Smooth muscle cell (in vitro differentiated cells): ENCODE data around the gene PHLDB2. TPM values are rescaled to one million over a fixed set of nuclear protein-coding genes. Genes with fewer than 3 reads are reported as not detected.

Experiments used
- DNase-seq: peaks from one replicate; lab custom pipeline; 2025; ENCODE audit not compliant: unreplicated experiment; lab: John Stamatoyannopoulos, UW
- H2AFZ ChIP-seq: fragments of 200-600 bp; sonication (generic); 2 replicates; pipeline ENCODE4 v1.6.0; 2016; ENCODE audit warnings: antibody characterized with exemption, low read depth, mild to moderate bottlenecking
- H3F3A ChIP-seq: fragments of 200-600 bp; sonication (generic); 2 replicates; pipeline ENCODE4 v1.6.0; 2017; ENCODE audit warnings: antibody characterized with exemption, low read depth
- H3K27ac ChIP-seq: fragments of 200-600 bp; sonication (generic); 2 replicates; pipeline ENCODE4 v1.5.1; 2016; ENCODE audit warnings: low read depth, mild to moderate bottlenecking
- H3K27me3 ChIP-seq: fragments of 200-600 bp; sonication (generic); 2 replicates; pipeline ENCODE4 v1.6.1; 2016; ENCODE audit warnings: low read depth, mild to moderate bottlenecking
- H3K36me3 ChIP-seq: fragments of 200-600 bp; sonication (generic); 2 replicates; pipeline ENCODE4 v1.5.1; 2016; ENCODE audit warnings: low read depth
- H3K4me1 ChIP-seq: fragments of 200-600 bp; sonication (generic); 2 replicates; pipeline ENCODE4 v1.5.1; 2016; ENCODE audit warnings: low read depth
- H3K4me2 ChIP-seq: fragments of 200-600 bp; sonication (generic); 2 replicates; pipeline ENCODE4 v1.6.0; 2016; ENCODE audit warnings: mild to moderate bottlenecking
- H3K4me3 ChIP-seq: fragments of 200-600 bp; sonication (generic); 2 replicates; pipeline ENCODE4 v1.5.1; 2016; ENCODE audit warnings: mild to moderate bottlenecking
- H3K79me2 ChIP-seq: fragments of 200-600 bp; sonication (generic); 2 replicates; pipeline ENCODE4 v1.6.0; 2016; ENCODE audit warnings: low read depth, mild to moderate bottlenecking
- H3K9ac ChIP-seq: fragments of 200-600 bp; sonication (generic); 2 replicates; pipeline ENCODE4 v1.6.0; 2016; ENCODE audit warnings: low read depth
- H3K9me3 ChIP-seq: fragments of 200-600 bp; sonication (generic); replicated peaks from 2 replicates; pipeline ENCODE4 v1.5.1; 2016; ENCODE audit warnings: low read depth
- H4K20me1 ChIP-seq: fragments of 200-600 bp; sonication (generic); 2 replicates; pipeline ENCODE4 v1.6.0; 2016; ENCODE audit warnings: low read depth
- CTCF ChIP-seq: fragments of 200-600 bp; sonication (generic); IDR thresholded peaks from 2 replicates; pipeline ENCODE4 v1.5.1; 2017; ENCODE audit warnings: borderline replicate concordance, mild to moderate bottlenecking, antibody characterized with exemption; ENCODE audit not compliant: insufficient read depth, poor library complexity, severe bottlenecking
- WGBS: methylation state at CpG from one replicate; pipeline ENCODE4 v1.1.7; 2016; ENCODE audit warnings: low lambda C conversion rate; 5-methylcytosine and 5-hydroxymethylcytosine counted together
- polyA plus RNA-seq: library from polyadenylated mRNA; unstranded; fragments of >200 nt; fragmentation: Nextera tagmentation; extraction: Ambion mirVana; gene quantifications from 2 replicates; pipeline ENCODE4 v1.2.1, GENCODE V29; 2016
- total RNA-seq: library from RNA; depleted of rRNA; stranded (reverse); fragments of >200 nt; gene quantifications from 2 replicates; pipeline ENCODE4 v1.2.3, GENCODE V29; 2014

PHLDB2 gene
- total and polyA plus RNA-seq, 2 experiments from 2014 or later: 40.5 to 79.7 TPM

GRCh38 chr3:111932946-111933345, 73.9 kb downstream of the PHLDB2 start:
- Histone ChIP-seq H3K36me3 (peaks cover under 1% of the 10 kb centered on the region), H3K79me2 (peaks cover 22% of the 10 kb centered on the region), H3F3A (peaks cover 47% of the 10 kb centered on the region)

GRCh38 chr3:111936191-111936841, 77.3 kb downstream of the PHLDB2 start:
- no peak for DNase-seq
- peaks cover 29% of the 10 kb centered on the region for H3K4me1 ChIP-seq
- peaks cover 41% of the 10 kb centered on the region for H3F3A ChIP-seq
- H2AFZ ChIP-seq: no peak overlapping the region
- no peak for TF ChIP-seq CTCF
- H3K27me3 ChIP-seq: no peaks in the 10 kb centered on the region
- no peaks in the 10 kb centered on the region for H4K20me1 ChIP-seq
- no peaks in the 10 kb centered on the region for H3K9me3 ChIP-seq
- H3K9ac ChIP-seq: peak overlapping the region; percentile 96
- peak overlapping the region; percentile 100 for H3K27ac ChIP-seq
- H3K79me2 ChIP-seq: peaks cover 9% of the 10 kb centered on the region
- H3K36me3 ChIP-seq: peaks cover 4% of the 10 kb centered on the region
- H3K4me3 ChIP-seq: no peak overlapping the region
- peak overlapping the region; percentile 79 for H3K4me2 ChIP-seq

More at GRCh38 chr3:111932946-111933345, 73.9 kb downstream of the PHLDB2 start:
- H2AFZ ChIP-seq: no peak overlapping the region
- H3K4me1 ChIP-seq: peaks cover 29% of the 10 kb centered on the region
- peak overlapping the region; percentile 100 for H3K27ac ChIP-seq
- no peak for TF ChIP-seq CTCF
- DNase-seq: no peak
- H3K9ac ChIP-seq: no peak overlapping the region
- no peaks in the 10 kb centered on the region for H3K27me3 ChIP-seq
- no peak overlapping the region for H3K4me3 ChIP-seq
- no peaks in the 10 kb centered on the region for H4K20me1 ChIP-seq
- WGBS: 44% methylated on average over 3 of the region's 3 CpGs
- H3K4me2 ChIP-seq: peak overlapping the region; percentile 41
- no peaks in the 10 kb centered on the region for H3K9me3 ChIP-seq

GRCh38 chr3:111936967-111937366, 77.9 kb downstream of the PHLDB2 start:
- H3K4me3 ChIP-seq: no peak overlapping the region
- H3F3A ChIP-seq: peaks cover 36% of the 10 kb centered on the region
- H3K27ac ChIP-seq: peak overlapping the region; percentile 100
- no peak for DNase-seq
- H3K36me3 ChIP-seq: peaks cover 4% of the 10 kb centered on the region
- TF ChIP-seq CTCF: no peak
- no peak overlapping the region for H2AFZ ChIP-seq
- peak overlapping the region; percentile 96 for H3K9ac ChIP-seq
- no peaks in the 10 kb centered on the region for H3K9me3 ChIP-seq
- no peaks in the 10 kb centered on the region for H3K27me3 ChIP-seq
- H3K4me1 ChIP-seq: peaks cover 29% of the 10 kb centered on the region
- H3K4me2 ChIP-seq: peak overlapping the region; percentile 79
- H4K20me1 ChIP-seq: no peaks in the 10 kb centered on the region
- H3K79me2 ChIP-seq: peaks cover 9% of the 10 kb centered on the region
- 97% methylated on average over 1 of the region's 1 CpG for WGBS

- peak overlapping the region; percentile 79 for H3K4me2 ChIP-seq
- H3K36me3 ChIP-seq: peaks cover 9% of the 10 kb centered on the region
- TF ChIP-seq CTCF: no peak
- H3K27ac ChIP-seq: peak overlapping the region; percentile 100
- H3K4me1 ChIP-seq: peaks cover 21% of the 10 kb centered on the region
- H3F3A ChIP-seq: peaks cover 32% of the 10 kb centered on the region
- H3K79me2 ChIP-seq: peaks cover 9% of the 10 kb centered on the region
- no peaks in the 10 kb centered on the region for H3K9me3 ChIP-seq
- H3K9ac ChIP-seq: no peak overlapping the region
- no peak for DNase-seq
- no peaks in the 10 kb centered on the region for H3K27me3 ChIP-seq
- H2AFZ ChIP-seq: no peak overlapping the region
- H3K4me3 ChIP-seq: no peak overlapping the region
- H4K20me1 ChIP-seq: no peaks in the 10 kb centered on the region
Measured at GRCh38 chr3:111937871-111938270, 78.8 kb downstream of the PHLDB2 start.
